ENCODE measurements around the gene B3GNT2. TPM values are rescaled to one million over a fixed set of nuclear protein-coding genes. Genes with fewer than 3 reads are reported as not detected.

Gene B3GNT2
- polyA plus RNA-seq, 1 donor = 23.9 TPM

DNA sequence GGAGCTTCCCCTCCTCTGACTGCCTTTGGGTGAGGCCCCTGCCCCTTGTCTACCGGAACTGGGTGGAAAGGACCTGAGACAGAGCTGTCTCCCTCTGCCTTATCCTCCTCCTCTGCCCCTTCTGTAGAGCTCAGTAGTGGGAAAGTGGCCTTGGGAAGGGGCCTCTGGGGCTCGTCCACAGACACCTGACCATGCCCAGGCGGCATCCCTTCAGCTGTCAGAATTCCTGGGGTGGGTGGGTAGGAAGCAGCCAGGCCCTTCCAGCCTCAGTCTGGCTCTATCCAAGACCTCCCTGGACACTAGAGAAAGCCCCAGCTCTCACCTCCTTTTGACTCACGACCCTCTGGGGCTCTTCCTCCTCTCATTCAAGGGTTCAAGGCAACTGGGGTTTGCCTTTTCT, 35.6 kb downstream of the B3GNT2 start:
- Histone ChIP-seq H3K27ac (ENCODE audit: low read length) (no peak overlapping the region), H3K36me3 (ENCODE audit: control insufficient read depth, insufficient read depth, low read length) (no peaks in the 10 kb centered on the region), H3K27me3 (ENCODE audit: control insufficient read depth, insufficient read depth, low read length) (no peaks in the 10 kb centered on the region), H3K9me3 (ENCODE audit: control insufficient read depth, low read depth, low read length) (no peaks in the 10 kb centered on the region), H3K4me3 (ENCODE audit: low read length) (no peak overlapping the region), H3K4me1 (ENCODE audit: control insufficient read depth, insufficient read depth, low read length) (no peaks in the 10 kb centered on the region)
- 25% methylated on average over 1 of the region's 4 CpGs for WGBS (ENCODE audit: insufficient coverage, low lambda C conversion rate)
- DNase-seq = no peak

DNA sequence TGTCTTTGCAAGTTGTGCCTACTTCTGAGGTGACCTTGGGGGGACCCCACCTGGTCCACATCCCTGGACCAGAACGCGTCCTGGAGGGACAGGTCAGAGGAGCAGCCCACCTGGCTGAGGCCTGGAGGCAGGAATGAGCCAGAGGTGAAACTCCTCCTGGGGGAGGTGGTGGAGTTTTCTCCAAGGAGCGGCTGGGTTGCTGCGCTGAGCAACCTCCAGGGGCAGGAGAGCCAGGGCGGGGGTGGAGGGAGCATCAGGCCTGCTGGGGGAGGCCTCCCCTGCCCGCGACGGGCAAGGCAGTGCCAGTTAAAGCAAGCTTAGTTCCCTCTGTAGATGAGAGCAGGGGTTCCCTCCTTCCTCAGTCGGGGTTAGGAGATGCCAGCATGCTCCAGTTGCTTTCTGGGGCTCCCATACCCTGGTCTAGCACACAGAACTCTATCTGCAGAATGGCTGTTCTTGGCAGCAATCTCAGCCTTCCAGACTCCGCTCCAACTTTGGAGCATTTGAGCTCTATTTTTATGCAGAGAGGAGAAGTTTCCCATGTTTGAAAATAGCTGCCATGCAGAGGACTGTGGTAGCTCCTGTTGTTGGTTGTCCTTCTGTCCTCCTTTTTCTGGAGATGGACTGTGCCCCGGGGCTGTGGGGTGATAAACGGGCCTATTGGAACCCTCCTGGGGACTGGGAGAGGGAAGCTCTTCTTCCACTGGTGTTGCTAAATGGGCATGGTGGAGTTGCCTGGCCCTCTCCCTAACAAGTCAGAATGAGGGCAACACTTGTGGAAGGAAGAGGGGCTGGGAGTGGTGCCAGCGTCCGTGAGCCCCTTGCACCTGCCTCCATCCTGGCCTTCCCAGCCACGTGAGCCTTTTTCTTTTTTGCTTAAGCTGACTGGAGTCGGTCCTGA, 39.1 kb downstream of the B3GNT2 start:
- Histone ChIP-seq H3K9me3 (ENCODE audit: control insufficient read depth, low read depth, low read length) (no peaks in the 10 kb centered on the region), H3K27me3 (ENCODE audit: control insufficient read depth, insufficient read depth, low read length) (no peaks in the 10 kb centered on the region), H3K4me3 (ENCODE audit: low read length) (no peak overlapping the region), H3K36me3 (ENCODE audit: control insufficient read depth, insufficient read depth, low read length) (no peaks in the 10 kb centered on the region), H3K4me1 (ENCODE audit: control insufficient read depth, insufficient read depth, low read length) (no peaks in the 10 kb centered on the region), H3K27ac (ENCODE audit: low read length) (no peak overlapping the region)
- WGBS (ENCODE audit: insufficient coverage, low lambda C conversion rate) = no CpG with 5 or more reads among the region's 16 CpGs
- DNase-seq = no peak

DNA sequence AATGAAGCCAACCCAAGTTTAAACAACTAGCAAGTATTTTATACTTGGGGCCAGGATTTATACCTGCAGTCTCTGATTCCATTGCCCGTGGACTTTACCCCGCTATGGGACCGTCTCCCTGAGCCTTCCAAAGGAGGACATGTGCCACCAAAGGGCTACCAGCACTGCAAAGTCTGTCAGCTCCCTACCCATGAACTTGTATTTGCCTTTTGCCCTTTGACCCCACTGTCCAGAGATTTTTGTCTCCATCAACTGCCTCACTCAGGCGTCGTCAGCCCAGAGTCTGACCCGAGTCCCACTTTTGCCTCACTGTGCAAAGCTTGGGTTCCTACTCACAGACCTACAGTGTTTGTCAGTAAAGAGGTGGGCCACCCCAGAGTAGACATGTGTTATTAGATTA, 40.6 kb downstream of the B3GNT2 start:
- Histone ChIP-seq H3K27me3 (ENCODE audit: control insufficient read depth, insufficient read depth, low read length) (no peaks in the 10 kb centered on the region), H3K9me3 (ENCODE audit: control insufficient read depth, low read depth, low read length) (no peaks in the 10 kb centered on the region), H3K4me1 (ENCODE audit: control insufficient read depth, insufficient read depth, low read length) (no peaks in the 10 kb centered on the region), H3K4me3 (ENCODE audit: low read length) (no peak overlapping the region), H3K36me3 (ENCODE audit: control insufficient read depth, insufficient read depth, low read length) (no peaks in the 10 kb centered on the region), H3K27ac (ENCODE audit: low read length) (no peak overlapping the region)
- no CpG with 5 or more reads among the region's 6 CpGs for WGBS (ENCODE audit: insufficient coverage, low lambda C conversion rate)
- no peak for DNase-seq

DNA sequence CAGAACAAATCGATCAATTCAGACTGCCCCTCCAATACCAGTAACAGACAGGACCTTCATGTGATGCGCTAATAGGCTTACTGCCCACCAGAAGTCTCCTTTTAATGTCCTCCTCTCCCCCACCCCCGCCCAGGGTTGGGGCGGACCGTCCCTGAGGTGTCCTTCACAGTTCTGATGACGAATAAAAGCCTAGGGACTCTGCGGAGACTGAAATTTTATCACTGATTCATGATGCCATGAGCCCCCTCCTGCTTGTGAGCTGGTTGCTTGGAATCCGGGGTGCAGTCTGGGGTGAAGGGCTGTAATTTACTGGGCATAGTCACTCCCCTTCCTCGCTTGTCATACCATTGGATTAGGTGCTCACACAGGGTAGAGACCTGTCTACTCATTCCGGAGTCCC, 42.3 kb downstream of the B3GNT2 start:
- H3K36me3 ChIP-seq (ENCODE audit: control insufficient read depth, insufficient read depth, low read length) = no peaks in the 10 kb centered on the region
- H3K4me3 ChIP-seq (ENCODE audit: low read length) = no peak overlapping the region
- no CpG with 5 or more reads among the region's 10 CpGs for WGBS (ENCODE audit: insufficient coverage, low lambda C conversion rate)
- no peaks in the 10 kb centered on the region for H3K27me3 ChIP-seq (ENCODE audit: control insufficient read depth, insufficient read depth, low read length)
- no peaks in the 10 kb centered on the region for H3K4me1 ChIP-seq (ENCODE audit: control insufficient read depth, insufficient read depth, low read length)
- no peaks in the 10 kb centered on the region for H3K9me3 ChIP-seq (ENCODE audit: control insufficient read depth, low read depth, low read length)
- no peak for DNase-seq
- H3K27ac ChIP-seq (ENCODE audit: low read length) = no peak overlapping the region

DNA sequence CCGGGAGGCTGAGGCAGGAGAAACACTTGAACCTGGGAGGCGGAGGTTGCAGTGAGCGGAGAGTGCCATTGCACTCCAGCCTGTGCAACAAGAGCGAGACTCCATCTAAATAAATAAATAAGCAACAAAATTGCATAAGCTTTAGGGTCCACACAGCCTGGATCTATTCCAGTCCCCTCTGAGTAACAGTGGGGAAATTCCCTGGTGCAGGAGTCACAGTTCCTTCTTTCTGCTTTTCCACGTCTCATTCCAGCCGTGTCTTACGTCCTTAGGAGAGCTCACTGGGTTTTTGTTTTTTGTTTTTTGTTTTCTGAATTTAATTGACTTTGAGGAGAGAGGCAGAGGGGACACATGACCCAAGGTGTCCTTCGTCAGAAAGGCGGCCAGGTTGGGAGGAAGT, 44.6 kb downstream of the B3GNT2 start:
- Histone ChIP-seq H3K27ac (ENCODE audit: low read length) (no peak overlapping the region), H3K27me3 (ENCODE audit: control insufficient read depth, insufficient read depth, low read length) (no peaks in the 10 kb centered on the region), H3K4me3 (ENCODE audit: low read length) (no peak overlapping the region), H3K36me3 (ENCODE audit: control insufficient read depth, insufficient read depth, low read length) (no peaks in the 10 kb centered on the region), H3K9me3 (ENCODE audit: control insufficient read depth, low read depth, low read length) (no peaks in the 10 kb centered on the region), H3K4me1 (ENCODE audit: control insufficient read depth, insufficient read depth, low read length) (no peaks in the 10 kb centered on the region)
- DNase-seq = no peak
- WGBS (ENCODE audit: insufficient coverage, low lambda C conversion rate) = 100% methylated on average over 1 of the region's 9 CpGs

DNA sequence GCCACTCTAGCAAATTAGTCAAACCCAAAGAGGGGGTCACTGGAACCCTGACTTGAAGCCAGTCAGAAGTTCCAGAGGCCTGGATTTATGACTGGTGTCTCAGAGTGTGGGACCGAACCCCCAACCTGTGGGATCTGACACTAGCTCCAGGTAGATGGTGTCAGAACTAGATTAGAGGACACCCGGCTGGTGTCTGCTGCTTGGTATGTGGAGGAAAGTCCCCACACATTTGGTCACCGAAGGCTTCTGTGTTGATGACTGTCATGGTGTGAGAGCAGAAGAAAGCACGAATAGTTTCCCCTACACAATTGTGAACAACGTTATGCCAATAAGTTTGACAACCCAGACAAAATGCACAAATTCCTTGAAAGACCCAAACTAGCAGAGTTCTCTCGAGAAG, 48.1 kb downstream of the B3GNT2 start:
- no peak for DNase-seq
- Histone ChIP-seq H3K27me3 (ENCODE audit: control insufficient read depth, insufficient read depth, low read length) (no peaks in the 10 kb centered on the region), H3K4me1 (ENCODE audit: control insufficient read depth, insufficient read depth, low read length) (no peaks in the 10 kb centered on the region), H3K36me3 (ENCODE audit: control insufficient read depth, insufficient read depth, low read length) (no peaks in the 10 kb centered on the region), H3K4me3 (ENCODE audit: low read length) (no peak overlapping the region), H3K9me3 (ENCODE audit: control insufficient read depth, low read depth, low read length) (no peaks in the 10 kb centered on the region), H3K27ac (ENCODE audit: low read length) (no peak overlapping the region)
- no CpG with 5 or more reads among the region's 6 CpGs for WGBS (ENCODE audit: insufficient coverage, low lambda C conversion rate)

DNA sequence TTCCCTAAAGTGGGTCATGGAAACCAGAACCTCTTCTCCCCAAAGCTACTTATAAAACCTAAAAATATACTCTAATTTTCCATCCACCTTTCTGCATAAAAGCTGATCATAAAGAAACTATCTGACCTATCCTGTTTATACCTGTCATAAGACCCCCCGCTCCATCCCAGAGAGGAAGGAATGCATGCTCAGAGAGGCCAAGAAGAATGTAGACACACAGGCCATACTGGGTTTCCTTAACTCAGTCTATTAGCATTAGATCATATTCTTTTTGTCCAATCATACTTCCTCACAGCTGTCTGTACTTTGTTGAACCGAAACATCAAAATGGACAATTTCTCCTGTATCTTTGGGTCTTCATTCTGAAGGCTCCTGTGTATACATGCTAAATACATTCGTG, 52.3 kb downstream of the B3GNT2 start:
- DNase-seq = no peak
- H3K27me3 ChIP-seq (ENCODE audit: control insufficient read depth, insufficient read depth, low read length) = no peaks in the 10 kb centered on the region
- H3K4me1 ChIP-seq (ENCODE audit: control insufficient read depth, insufficient read depth, low read length) = no peaks in the 10 kb centered on the region
- no peaks in the 10 kb centered on the region for H3K9me3 ChIP-seq (ENCODE audit: control insufficient read depth, low read depth, low read length)
- H3K27ac ChIP-seq (ENCODE audit: low read length) = no peak overlapping the region
- H3K36me3 ChIP-seq (ENCODE audit: control insufficient read depth, insufficient read depth, low read length) = no peaks in the 10 kb centered on the region
- 100% methylated on average over 1 of the region's 3 CpGs for WGBS (ENCODE audit: insufficient coverage, low lambda C conversion rate)
- no peak overlapping the region for H3K4me3 ChIP-seq (ENCODE audit: low read length)

DNA sequence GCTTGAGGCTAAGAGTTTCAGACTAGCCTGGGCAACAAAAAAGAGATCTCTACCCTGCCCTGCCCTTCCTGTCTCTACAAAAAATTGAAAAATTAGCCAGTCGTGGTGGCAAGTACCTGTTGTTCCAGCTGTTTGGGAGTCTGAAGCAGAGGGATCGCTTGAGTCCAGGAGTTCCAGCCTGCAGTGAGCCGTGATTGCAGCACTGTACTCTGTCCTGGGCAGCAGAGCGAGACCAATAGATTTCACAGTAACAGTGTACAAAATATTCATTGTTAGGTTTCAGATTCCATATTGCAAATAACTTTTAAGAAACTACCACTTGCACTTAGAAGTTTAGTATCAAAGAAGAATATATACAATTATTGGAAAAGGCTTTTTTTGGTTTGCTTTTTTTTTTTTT, 54.3 kb downstream of the B3GNT2 start:
- no peaks in the 10 kb centered on the region for H3K4me1 ChIP-seq (ENCODE audit: control insufficient read depth, insufficient read depth, low read length)
- H3K4me3 ChIP-seq (ENCODE audit: low read length) = no peak overlapping the region
- DNase-seq = no peak
- H3K36me3 ChIP-seq (ENCODE audit: control insufficient read depth, insufficient read depth, low read length) = no peaks in the 10 kb centered on the region
- no peaks in the 10 kb centered on the region for H3K9me3 ChIP-seq (ENCODE audit: control insufficient read depth, low read depth, low read length)
- no peak overlapping the region for H3K27ac ChIP-seq (ENCODE audit: low read length)
- no peaks in the 10 kb centered on the region for H3K27me3 ChIP-seq (ENCODE audit: control insufficient read depth, insufficient read depth, low read length)
- WGBS (ENCODE audit: insufficient coverage, low lambda C conversion rate) = 80% methylated on average over 1 of the region's 4 CpGs

DNA sequence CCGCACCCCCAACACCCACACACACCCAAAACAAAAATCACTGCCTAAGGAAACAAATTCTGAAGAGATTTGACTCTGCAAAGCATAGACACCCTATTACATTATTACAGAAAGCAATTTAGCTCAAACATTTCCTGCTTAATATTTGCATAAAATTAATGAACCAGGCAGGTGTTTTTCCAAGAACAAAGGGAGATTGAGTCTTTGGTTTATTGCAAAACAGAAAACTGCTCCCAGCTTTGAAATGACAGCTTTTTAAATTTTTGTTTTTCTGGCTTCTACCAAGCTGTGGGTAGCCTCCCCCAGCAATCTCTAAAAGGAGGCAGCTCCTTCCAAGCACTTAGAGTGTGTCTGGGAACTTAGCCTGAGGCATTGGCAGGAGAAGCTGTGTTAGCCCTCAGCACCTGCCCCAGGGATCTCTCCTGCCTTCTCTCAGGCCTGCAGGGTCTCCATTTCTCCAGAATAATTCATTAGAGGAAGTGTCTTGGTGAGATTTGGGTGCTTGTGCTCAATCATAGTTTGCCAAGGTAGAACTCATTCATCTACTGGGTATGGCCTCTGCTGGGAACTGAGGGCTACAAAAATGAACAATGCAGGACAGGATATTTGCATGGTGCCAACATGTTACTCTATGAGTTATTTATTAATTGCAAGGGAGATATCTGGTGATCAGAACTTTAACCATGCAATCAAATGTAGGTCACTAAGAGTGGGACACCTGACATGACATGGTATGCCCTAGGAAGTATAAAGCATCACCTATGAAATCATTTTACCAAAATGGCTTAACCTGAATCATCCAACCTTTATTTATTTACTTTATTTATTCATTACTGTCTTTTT, 58.7 kb downstream of the B3GNT2 start:
- H3K4me1 ChIP-seq (ENCODE audit: control insufficient read depth, insufficient read depth, low read length) = no peaks in the 10 kb centered on the region
- no CpG with 5 or more reads among the region's 1 CpG for WGBS (ENCODE audit: insufficient coverage, low lambda C conversion rate)
- H3K27ac ChIP-seq (ENCODE audit: low read length) = no peak overlapping the region
- H3K4me3 ChIP-seq (ENCODE audit: low read length) = no peak overlapping the region
- H3K36me3 ChIP-seq (ENCODE audit: control insufficient read depth, insufficient read depth, low read length) = no peaks in the 10 kb centered on the region
- DNase-seq = no peak
- H3K9me3 ChIP-seq (ENCODE audit: control insufficient read depth, low read depth, low read length) = no peaks in the 10 kb centered on the region
- H3K27me3 ChIP-seq (ENCODE audit: control insufficient read depth, insufficient read depth, low read length) = no peaks in the 10 kb centered on the region

DNA sequence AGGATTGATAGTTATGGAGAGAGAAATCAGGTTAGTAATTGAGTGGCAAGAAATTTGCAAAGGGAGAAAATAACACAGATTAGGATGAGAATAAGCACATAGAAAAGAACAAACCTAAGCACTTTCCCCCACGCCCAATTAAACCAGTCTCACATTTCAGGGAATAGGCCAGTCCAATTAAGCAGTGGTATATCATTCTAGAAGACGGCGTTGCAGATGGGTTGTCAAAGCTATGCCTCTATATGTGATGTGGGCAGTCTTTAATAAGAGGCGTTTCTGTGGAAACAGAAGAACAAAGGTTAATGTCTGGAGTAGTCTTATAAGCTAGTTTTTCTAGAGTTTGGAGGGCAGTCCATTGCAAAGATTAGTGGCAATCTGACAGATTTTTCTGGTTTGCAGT, 61.6 kb downstream of the B3GNT2 start:
- WGBS (ENCODE audit: insufficient coverage, low lambda C conversion rate) = 83% methylated on average over 1 of the region's 4 CpGs
- H3K9me3 ChIP-seq (ENCODE audit: control insufficient read depth, low read depth, low read length) = no peaks in the 10 kb centered on the region
- H3K4me1 ChIP-seq (ENCODE audit: control insufficient read depth, insufficient read depth, low read length) = no peaks in the 10 kb centered on the region

More for the DNA sequence above, 61.6 kb downstream of the B3GNT2 start:
- DNase-seq = no peak
- no peak overlapping the region for H3K4me3 ChIP-seq (ENCODE audit: low read length)
- no peak overlapping the region for H3K27ac ChIP-seq (ENCODE audit: low read length)
- no peaks in the 10 kb centered on the region for H3K36me3 ChIP-seq (ENCODE audit: control insufficient read depth, insufficient read depth, low read length)
- H3K27me3 ChIP-seq (ENCODE audit: control insufficient read depth, insufficient read depth, low read length) = no peaks in the 10 kb centered on the region
